GM12891 (cell line): ENCODE data around the gene TRERF1.

ENCODE experiments used
- PAX5 ChIP-seq: IDR thresholded peaks from 2 replicates; pipeline ENCODE4 v1.6.1; 2011; ENCODE audit warnings: low read length, moderate library complexity, mild to moderate bottlenecking; ENCODE audit not compliant: insufficient read depth, severe bottlenecking
- POLR2A ChIP-seq: IDR thresholded peaks from 2 replicates; pipeline ENCODE4 v1.6.1; 2011; ENCODE audit warnings: low read depth, low read length, control low read depth
- POLR2AphosphoS5 ChIP-seq: IDR thresholded peaks from 2 replicates; pipeline ENCODE4 v1.6.1; 2011; ENCODE audit warnings: low read depth, low read length, control low read depth

DNA sequence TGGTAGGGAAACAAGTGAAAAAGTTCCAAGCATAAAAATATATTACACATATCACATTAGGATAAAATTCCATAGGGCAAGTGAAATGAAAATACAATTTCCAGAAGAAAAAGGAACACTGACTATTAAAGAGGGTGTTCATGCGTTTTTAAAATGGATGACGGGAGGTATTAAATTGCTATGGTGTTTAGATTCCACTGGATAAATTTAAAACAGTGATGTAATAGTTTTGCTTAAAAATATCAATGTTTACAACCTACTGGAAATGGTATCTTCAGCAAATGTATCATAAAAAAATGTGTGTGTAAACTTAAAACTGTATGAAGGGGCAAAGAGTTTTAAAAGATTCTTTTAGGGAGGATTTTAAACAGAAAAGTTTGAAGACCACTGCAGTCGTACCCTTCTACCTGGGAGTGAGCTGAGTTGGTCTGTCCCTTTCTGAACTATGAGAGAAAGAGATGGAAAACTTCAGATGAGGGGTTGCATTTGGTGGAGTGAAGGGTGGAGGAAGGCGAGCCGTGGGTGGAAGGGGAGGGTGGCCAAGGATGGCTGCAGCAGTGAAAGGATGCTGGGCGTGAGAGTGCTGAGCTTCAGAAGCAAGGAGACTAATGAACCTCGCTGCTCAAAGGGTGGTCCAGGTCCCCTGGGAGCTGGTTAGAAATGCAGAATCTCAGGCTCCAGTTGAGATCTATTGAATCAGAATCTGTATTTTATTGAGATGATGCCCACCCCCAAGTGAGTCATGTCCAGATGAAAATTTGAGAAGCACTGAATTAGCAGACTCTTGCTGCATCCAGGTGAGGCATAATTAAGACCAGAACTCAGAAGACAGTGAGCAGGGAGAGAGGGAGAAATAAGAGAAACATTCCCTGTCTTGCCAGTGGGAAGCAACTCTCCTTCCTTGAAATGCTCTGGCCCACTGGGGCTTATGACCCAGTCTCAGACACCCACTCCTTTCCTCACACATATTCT is 179.6 kb downstream of the TRERF1 start:
- TF ChIP-seq PAX5 (no peak), POLR2A (no peak), POLR2AphosphoS5 (no peak)
